Measurements from ENCODE around the gene KIAA1958.

GRCh38 chr9:112475318-112475717 lies 11.3 kb upstream of the KIAA1958 start:
- TF ChIP-seq CTCF (conservative IDR thresholded peaks at IDR 0.05; ENCODE audit: low read depth, low read length) = no peak
- TF ChIP-seq EZH2 (IDR thresholded peaks at IDR 0.05; ENCODE audit: low read length, unreplicated experiment) = no peak
